ENCODE results near the gene SNX1. TPM values are rescaled to one million over a fixed set of nuclear protein-coding genes. Genes with fewer than 3 reads are reported as not detected.

The SNX1 gene, protein sequence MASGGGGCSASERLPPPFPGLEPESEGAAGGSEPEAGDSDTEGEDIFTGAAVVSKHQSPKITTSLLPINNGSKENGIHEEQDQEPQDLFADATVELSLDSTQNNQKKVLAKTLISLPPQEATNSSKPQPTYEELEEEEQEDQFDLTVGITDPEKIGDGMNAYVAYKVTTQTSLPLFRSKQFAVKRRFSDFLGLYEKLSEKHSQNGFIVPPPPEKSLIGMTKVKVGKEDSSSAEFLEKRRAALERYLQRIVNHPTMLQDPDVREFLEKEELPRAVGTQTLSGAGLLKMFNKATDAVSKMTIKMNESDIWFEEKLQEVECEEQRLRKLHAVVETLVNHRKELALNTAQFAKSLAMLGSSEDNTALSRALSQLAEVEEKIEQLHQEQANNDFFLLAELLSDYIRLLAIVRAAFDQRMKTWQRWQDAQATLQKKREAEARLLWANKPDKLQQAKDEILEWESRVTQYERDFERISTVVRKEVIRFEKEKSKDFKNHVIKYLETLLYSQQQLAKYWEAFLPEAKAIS
- total RNA-seq: 100 to 1,000 TPM in 5 of 7 donors, 10 to 100 TPM in 2; 57.9 to 139 (median 126) TPM
- polyA plus RNA-seq: 100 to 1,000 TPM in 1 of 2 donors, 10 to 100 TPM in 1; 51.5 to 120 TPM
- long read RNA-seq, donor 1, transcript SNX1-213 (13 exons, 1,374 nt): minor isoform, 8 of 351 reads
- long read RNA-seq, donor 1, transcript SNX1-208 (15 exons, 1,971 nt): major isoform, 282 of 351 reads
- long read RNA-seq, donor 1, partial matches to known transcripts: 28 of 351 reads
- long read RNA-seq, donor 1, other reads (novel, unspliced or antisense): 30 of 351 reads
- long read RNA-seq, donor 2, transcript SNX1-208 (15 exons, 1,971 nt): major isoform, 28 of 46 reads
- long read RNA-seq, donor 2, partial matches to known transcripts: 18 of 46 reads
- long read RNA-seq, donor 2, other reads (novel, unspliced or antisense): 0 of 46 reads
- long read RNA-seq, donor 3, transcript SNX1-208 (15 exons, 1,971 nt): major isoform, 126 of 154 reads
- long read RNA-seq, donor 3, partial matches to known transcripts: 9 of 154 reads
- long read RNA-seq, donor 3, other reads (novel, unspliced or antisense): 17 of 154 reads

DNA sequence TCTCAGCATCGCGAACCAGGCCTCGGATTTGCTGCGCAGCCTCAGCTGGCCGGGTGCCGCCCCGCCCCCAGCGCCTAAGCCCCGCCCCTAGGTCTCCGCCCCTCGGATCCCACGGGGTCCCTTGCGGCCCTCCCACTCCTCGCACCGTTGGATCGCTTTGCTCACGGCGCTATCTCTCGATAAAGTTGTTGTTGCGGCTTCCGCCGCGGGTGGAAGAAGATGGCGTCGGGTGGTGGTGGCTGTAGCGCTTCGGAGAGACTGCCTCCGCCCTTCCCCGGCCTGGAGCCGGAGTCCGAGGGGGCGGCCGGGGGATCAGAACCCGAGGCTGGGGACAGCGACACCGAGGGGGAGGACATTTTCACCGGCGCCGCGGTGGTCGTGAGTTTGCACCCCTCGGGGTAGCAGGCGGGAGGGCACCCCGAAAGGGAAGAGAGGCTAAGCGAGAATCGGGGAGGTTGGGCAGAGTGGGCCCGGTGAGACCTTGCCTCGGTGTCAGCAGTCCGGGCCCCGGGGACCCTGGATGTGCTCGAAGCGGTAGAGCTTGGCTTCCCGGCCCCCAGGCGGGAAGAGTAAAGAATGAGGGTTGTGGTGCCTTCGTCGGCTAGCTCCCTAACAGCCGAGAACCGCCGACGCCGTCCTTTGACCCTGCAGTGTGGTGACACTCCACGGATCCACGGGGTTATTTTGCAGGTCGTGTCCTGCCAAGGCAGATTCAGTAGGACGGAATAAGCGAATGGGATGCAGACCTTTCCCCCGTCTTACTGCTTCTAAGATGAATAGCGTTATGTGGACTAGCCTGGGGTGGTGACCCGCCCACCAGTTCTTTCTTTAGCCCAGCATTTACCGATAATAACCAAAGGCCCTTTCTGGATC, at the start of gene SNX1:
TSS of gene SNX1 (plus strand) at position 188 of the 873 bp plus-strand sequence. CDS start at position 220, 32 bp downstream.
- peak within 1 kb of the TSS; percentile 94 for H3K4me3 ChIP-seq
- no peaks in the 10 kb centered on the region for H3K9me3 ChIP-seq
- no peaks in the 10 kb centered on the region for H3K27me3 ChIP-seq
- H3K27ac ChIP-seq: peak within 1 kb of the TSS; percentile 55 to 59
- peaks cover 17% of the 10 kb centered on the region for H3K4me1 ChIP-seq (ENCODE audit: insufficient read depth)
- peak; percentile 93 to 98 (median 96) for DNase-seq
- intact Hi-C loops (cut with DNase I): no loop called here
- 0% methylated on average over 62 to 70 of the region's 70 CpGs for WGBS, 3 donors
- peak; percentile 93 for TF ChIP-seq POLR2A (IDR thresholded peaks at IDR 0.05)
- TF ChIP-seq EP300 (IDR thresholded peaks at IDR 0.05): no peak
- TF ChIP-seq, protein P1, sequence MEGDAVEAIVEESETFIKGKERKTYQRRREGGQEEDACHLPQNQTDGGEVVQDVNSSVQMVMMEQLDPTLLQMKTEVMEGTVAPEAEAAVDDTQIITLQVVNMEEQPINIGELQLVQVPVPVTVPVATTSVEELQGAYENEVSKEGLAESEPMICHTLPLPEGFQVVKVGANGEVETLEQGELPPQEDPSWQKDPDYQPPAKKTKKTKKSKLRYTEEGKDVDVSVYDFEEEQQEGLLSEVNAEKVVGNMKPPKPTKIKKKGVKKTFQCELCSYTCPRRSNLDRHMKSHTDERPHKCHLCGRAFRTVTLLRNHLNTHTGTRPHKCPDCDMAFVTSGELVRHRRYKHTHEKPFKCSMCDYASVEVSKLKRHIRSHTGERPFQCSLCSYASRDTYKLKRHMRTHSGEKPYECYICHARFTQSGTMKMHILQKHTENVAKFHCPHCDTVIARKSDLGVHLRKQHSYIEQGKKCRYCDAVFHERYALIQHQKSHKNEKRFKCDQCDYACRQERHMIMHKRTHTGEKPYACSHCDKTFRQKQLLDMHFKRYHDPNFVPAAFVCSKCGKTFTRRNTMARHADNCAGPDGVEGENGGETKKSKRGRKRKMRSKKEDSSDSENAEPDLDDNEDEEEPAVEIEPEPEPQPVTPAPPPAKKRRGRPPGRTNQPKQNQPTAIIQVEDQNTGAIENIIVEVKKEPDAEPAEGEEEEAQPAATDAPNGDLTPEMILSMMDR (IDR thresholded peaks at IDR 0.05): peak in 2 of 3 donors; percentile 48 to 52
- H3K36me3 ChIP-seq: no peaks in the 10 kb centered on the region

DNA sequence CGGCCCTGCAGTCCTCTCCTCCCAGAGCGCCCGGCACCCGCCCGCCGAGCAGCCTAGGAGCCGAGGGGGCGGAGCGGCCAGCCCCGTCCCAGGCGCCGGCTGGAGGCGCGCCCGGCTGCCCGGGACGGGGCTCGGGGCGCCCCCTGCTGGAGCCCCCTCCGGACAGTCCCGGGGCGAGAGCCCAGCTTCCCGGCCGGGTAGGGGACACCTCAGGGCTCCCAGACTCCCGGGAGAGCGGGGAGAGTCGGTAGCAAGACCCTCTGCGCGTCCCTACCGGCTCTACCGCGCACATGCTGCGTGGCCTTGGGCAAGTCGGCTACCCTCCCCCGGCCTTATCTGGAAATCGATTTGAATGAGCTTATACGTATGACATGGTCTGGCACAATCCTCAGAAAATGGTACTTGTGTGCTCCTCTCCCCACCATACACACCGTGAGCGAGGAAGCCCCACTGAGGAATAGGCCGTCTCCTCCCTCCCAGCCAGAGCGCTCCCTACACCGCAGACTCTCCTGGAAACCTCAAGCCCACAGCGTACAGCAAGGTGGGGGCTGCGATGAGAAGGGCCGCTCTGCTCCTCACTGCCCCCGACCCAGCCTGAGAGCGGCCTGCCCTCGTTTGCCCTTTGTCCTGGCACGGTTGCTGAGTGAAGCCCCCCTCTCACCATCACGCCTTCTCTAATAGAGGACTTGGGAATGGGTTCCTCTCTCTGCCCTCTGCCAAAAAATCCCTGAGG, 49.2 kb upstream of the SNX1 start, which contains the start of gene DAPK2:
TSS of gene DAPK2 (minus strand) at position 65 of the 733 bp plus-strand sequence. CDS start 6,224 bp downstream, outside the sequence.
- intact Hi-C loops (cut with DNase I): loop anchor here in 2 of 4 donors (5.0 to 10.0 kb wide), 2 partner anchors 289 to 292 kb away; no protein-coding TSS in a partner anchor
- TF ChIP-seq, protein P1 (IDR thresholded peaks at IDR 0.05): peak; percentile 33 to 68 (median 58)
- TF ChIP-seq POLR2A (IDR thresholded peaks at IDR 0.05): no peak
- TF ChIP-seq EP300 (IDR thresholded peaks at IDR 0.05): no peak
- H3K36me3 ChIP-seq: no peaks in the 10 kb centered on the region
- H3K27me3 ChIP-seq: no peaks in the 10 kb centered on the region
- no peaks in the 10 kb centered on the region for H3K9me3 ChIP-seq
- H3K27ac ChIP-seq: no peak within 1 kb of the TSS
- H3K4me3 ChIP-seq: peak within 1 kb of the TSS; percentile 56
- DNase-seq: peak; percentile 45 to 77 (median 71)
- H3K4me1 ChIP-seq (ENCODE audit: insufficient read depth): peaks cover 13% of the 10 kb centered on the region
- WGBS, 3 donors: 2 to 5% (median 4%) methylated on average over 29 to 50 of the region's 50 CpGs

DNA sequence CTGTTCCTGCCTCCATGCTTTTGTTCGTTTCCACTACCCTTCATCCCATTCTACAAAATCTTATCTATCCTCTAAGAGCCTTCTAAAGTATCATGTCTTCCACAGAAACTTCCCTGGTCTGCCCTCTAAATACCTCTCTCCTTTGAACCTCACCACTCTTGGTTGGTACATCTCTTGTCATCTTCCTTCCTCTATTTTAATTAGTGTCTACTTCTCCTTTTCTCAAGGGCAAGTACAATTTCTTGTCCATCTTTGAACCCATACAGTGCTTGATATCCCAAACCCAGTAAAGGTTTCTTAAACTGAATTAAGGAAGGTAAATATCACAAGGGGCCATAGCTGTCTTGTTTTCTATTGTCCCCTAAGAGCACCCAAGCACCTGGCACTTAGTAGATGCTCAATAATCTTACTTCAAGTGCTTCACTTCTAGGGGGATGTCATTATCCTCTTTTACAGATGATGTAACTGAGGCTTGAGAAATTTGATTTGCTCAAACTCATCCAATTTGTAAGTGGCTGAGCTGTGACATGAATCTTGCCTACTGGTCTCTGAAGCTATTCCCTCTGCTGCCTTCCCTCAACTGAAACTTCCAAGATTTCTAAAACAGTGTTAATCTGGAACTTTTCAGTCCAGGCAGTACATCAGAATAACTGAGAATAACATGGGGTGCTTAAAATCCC, 46.9 kb upstream of the SNX1 start:
- H3K9me3 ChIP-seq: no peaks in the 10 kb centered on the region
- intact Hi-C loops (cut with DNase I): loop anchor here in 2 of 4 donors (5.0 to 10.0 kb wide), 2 partner anchors 292 to 294 kb away; no protein-coding TSS in a partner anchor
- H3K27me3 ChIP-seq: no peaks in the 10 kb centered on the region
- 87 to 100% (median 91%) methylated on average over 1 of the region's 1 CpG for WGBS, 3 donors
- DNase-seq: no peak
- H3K4me1 ChIP-seq (ENCODE audit: insufficient read depth): peaks cover 13% of the 10 kb centered on the region
- H3K4me3 ChIP-seq: no peak overlapping the region
- H3K36me3 ChIP-seq: no peaks in the 10 kb centered on the region
- H3K27ac ChIP-seq: no peak overlapping the region
- no peak for TF ChIP-seq POLR2A (IDR thresholded peaks at IDR 0.05)
- TF ChIP-seq, protein P1 (IDR thresholded peaks at IDR 0.05): no peak
- no peak for TF ChIP-seq EP300 (IDR thresholded peaks at IDR 0.05)
